ENCODE data around the gene C1orf167.

GRCh38 chr1:11730429-11730891, 31.5 kb upstream of the C1orf167 start:
- TF ChIP-seq, protein P1, sequence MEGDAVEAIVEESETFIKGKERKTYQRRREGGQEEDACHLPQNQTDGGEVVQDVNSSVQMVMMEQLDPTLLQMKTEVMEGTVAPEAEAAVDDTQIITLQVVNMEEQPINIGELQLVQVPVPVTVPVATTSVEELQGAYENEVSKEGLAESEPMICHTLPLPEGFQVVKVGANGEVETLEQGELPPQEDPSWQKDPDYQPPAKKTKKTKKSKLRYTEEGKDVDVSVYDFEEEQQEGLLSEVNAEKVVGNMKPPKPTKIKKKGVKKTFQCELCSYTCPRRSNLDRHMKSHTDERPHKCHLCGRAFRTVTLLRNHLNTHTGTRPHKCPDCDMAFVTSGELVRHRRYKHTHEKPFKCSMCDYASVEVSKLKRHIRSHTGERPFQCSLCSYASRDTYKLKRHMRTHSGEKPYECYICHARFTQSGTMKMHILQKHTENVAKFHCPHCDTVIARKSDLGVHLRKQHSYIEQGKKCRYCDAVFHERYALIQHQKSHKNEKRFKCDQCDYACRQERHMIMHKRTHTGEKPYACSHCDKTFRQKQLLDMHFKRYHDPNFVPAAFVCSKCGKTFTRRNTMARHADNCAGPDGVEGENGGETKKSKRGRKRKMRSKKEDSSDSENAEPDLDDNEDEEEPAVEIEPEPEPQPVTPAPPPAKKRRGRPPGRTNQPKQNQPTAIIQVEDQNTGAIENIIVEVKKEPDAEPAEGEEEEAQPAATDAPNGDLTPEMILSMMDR (conservative IDR thresholded peaks at IDR 0.05; ENCODE audit: low read depth, low read length): no peak
- no peak for TF ChIP-seq EZH2 (IDR thresholded peaks at IDR 0.05; ENCODE audit: low read length, unreplicated experiment)

Data from PC-3 (cell line).